GM12878 (cell line): ENCODE measurements around the gene MBD3L5. TPM values are rescaled to one million over a fixed set of nuclear protein-coding genes. Genes with fewer than 3 reads are reported as not detected.
A peak's percentile ranks its signal among the peaks of the same experiment; 100 is the strongest.

ENCODE experiments used
- CHD2 ChIP-seq: IDR thresholded peaks from 2 replicates; pipeline ENCODE4 v1.6.1; 2011; ENCODE audit warnings: low read depth, low read length, improper control_type of control experiment, borderline replicate concordance
- CREB1 ChIP-seq: IDR thresholded peaks from 2 replicates; pipeline ENCODE4 v1.6.1; 2012; ENCODE audit warnings: low read depth, mild to moderate bottlenecking, inconsistent platforms
- E2F8 ChIP-seq: fragments of 450-650 bp; IDR thresholded peaks from 2 replicates; pipeline ENCODE4 v1.6.1; 2018; ENCODE audit warnings: mild to moderate bottlenecking, low read depth, moderate library complexity; ENCODE audit not compliant: partially characterized antibody
- EZH2 ChIP-seq: IDR thresholded peaks from 2 replicates; pipeline ENCODE4 v1.6.1; 2012; ENCODE audit warnings: low read depth, mild to moderate bottlenecking, control low read depth, inconsistent platforms, low read length, borderline replicate concordance; ENCODE audit not compliant: control insufficient read depth
- FOS ChIP-seq: IDR thresholded peaks from 3 replicates; pipeline ENCODE4 v1.6.1; 2011; ENCODE audit warnings: borderline replicate concordance; ENCODE audit not compliant: insufficient read length; ENCODE audit errors: extremely low read depth
- FOXK2 ChIP-seq: fragments of 450-650 bp; IDR thresholded peaks from 2 replicates; pipeline ENCODE4 v1.6.1; 2017; ENCODE audit warnings: mild to moderate bottlenecking, moderate library complexity
- GABPA ChIP-seq: IDR thresholded peaks from 2 replicates; pipeline ENCODE4 v1.6.1; 2014; ENCODE audit warnings: antibody characterized with exemption, low read depth, mild to moderate bottlenecking, inconsistent platforms
- HCFC1 ChIP-seq: fragments of 150-350 bp; IDR thresholded peaks from 2 replicates; pipeline ENCODE4 v1.6.1; 2014; ENCODE audit warnings: low read length
- IKZF2 ChIP-seq, 2 experiments: fragments of 450-650 bp; IDR thresholded peaks; 2 replicates each; pipeline ENCODE4 v1.6.1; 2017; ENCODE audit warnings: mild to moderate bottlenecking in 2 of 2, moderate library complexity in 2 of 2
- JUNB ChIP-seq: IDR thresholded peaks from 2 replicates; pipeline ENCODE4 v1.6.1; 2016; ENCODE audit warnings: antibody characterized with exemption, mild to moderate bottlenecking
- JUND ChIP-seq: IDR thresholded peaks from 2 replicates; pipeline ENCODE4 v1.6.1; 2012; ENCODE audit warnings: low read depth, mild to moderate bottlenecking, low read length, improper control_type of control experiment, moderate library complexity
- MEF2A ChIP-seq: IDR thresholded peaks from 2 replicates; pipeline ENCODE4 v1.6.1; 2011; ENCODE audit warnings: low read depth, mild to moderate bottlenecking, low read length, moderate library complexity; ENCODE audit not compliant: insufficient read depth
- NKRF ChIP-seq: fragments of 450-650 bp; conservative IDR thresholded peaks from 2 replicates; pipeline ENCODE4 v1.6.1; 2017; ENCODE audit warnings: mild to moderate bottlenecking, moderate library complexity
- NR2F1 ChIP-seq: fragments of 450-650 bp; conservative IDR thresholded peaks from 2 replicates; pipeline ENCODE4 v1.6.1; 2017; ENCODE audit warnings: mild to moderate bottlenecking
- PAX8 ChIP-seq: fragments of 450-650 bp; IDR thresholded peaks from 2 replicates; pipeline ENCODE4 v1.6.1; 2017; ENCODE audit warnings: mild to moderate bottlenecking, moderate library complexity
- PBX3 ChIP-seq: IDR thresholded peaks from 2 replicates; pipeline ENCODE4 v1.6.1; 2011; ENCODE audit warnings: mild to moderate bottlenecking, low read depth, low read length, moderate library complexity; ENCODE audit not compliant: insufficient replicate concordance
- REST ChIP-seq: IDR thresholded peaks from 2 replicates; pipeline ENCODE4 v1.6.1; 2012; ENCODE audit warnings: mild to moderate bottlenecking, low read depth, low read length
- RFX5 ChIP-seq: IDR thresholded peaks from 2 replicates; pipeline ENCODE4 v1.6.1; 2011; ENCODE audit warnings: low read depth, low read length, improper control_type of control experiment
- SREBF2 ChIP-seq: IDR thresholded peaks from 2 replicates; pipeline ENCODE4 v1.6.1; 2012; ENCODE audit warnings: mild to moderate bottlenecking, low read length
- TCF3 ChIP-seq: IDR thresholded peaks from 2 replicates; pipeline ENCODE4 v1.6.1; 2012; ENCODE audit warnings: low read depth, mild to moderate bottlenecking, low read length, borderline replicate concordance; ENCODE audit not compliant: insufficient read depth
- YY1 ChIP-seq: IDR thresholded peaks from 2 replicates; pipeline ENCODE4 v1.6.1; 2011; ENCODE audit warnings: low read depth, mild to moderate bottlenecking, low read length
- polyA plus RNA-seq, 11 experiments: library from polyadenylated mRNA; depleted of rRNA in 4 of 11; unstranded in 6 of 11; stranded (reverse) in 5 of 11; fragments of >200 nt; fragmentation: Nextera tagmentation in 4 of 11; fragmentation: Illumina TruSeq in 1 of 11; extraction: Ambion mirVana in 4 of 11; extraction: Trizol in 1 of 11; gene quantifications; 1 replicate in 1 of 11; 2 replicates in 10 of 11; pipeline versions ENCODE4 v1.2.1 to v1.2.3, GENCODE V29; 2011 to 2016; ENCODE audit warnings: inconsistent platforms in 2 of 11, missing spikeins in 2 of 11, low read depth in 1 of 11
- total RNA-seq, 4 experiments: library from RNA; depleted of rRNA in 3 of 4; stranded (reverse); fragments of >200 nt in 3 of 4; fragmentation: Illumina TruSeq in 1 of 4; extraction: Trizol in 1 of 4; gene quantifications; 2 replicates each; pipeline versions ENCODE4 v1.2.1 to v1.2.3, GENCODE V29; 2013 to 2021

MBD3L5 gene
- total and polyA plus RNA-seq, 10 of the 15 experiments (the other 5 are each of a cell fraction or from before 2014, with no cell fraction given): not detected

- TF ChIP-seq CREB1 (0 out of 2 replicates have a peak, but pooled peaks have one; percentile 38), JUNB (no peak), NR2F1 (no peak), EZH2 (no peak), PAX8 (no peak), IKZF2 (IDR thresholded peaks at IDR 0.05) (no peak; a peak in 1 of 4 replicates), YY1 (peak; percentile 48; the same call in 1 of the 2 replicates), CHD2 (peak; percentile 61; the same call in 1 of the 2 replicates), NKRF (peak; percentile 94), PBX3 (peak; percentile 56), JUND (no peak), E2F8 (peak; percentile 85), TCF3 (no peak), RFX5 (no peak), REST (no peak), FOS (no peak), HCFC1 (peak; percentile 48; the same call in 1 of the 2 replicates), FOXK2 (peak; percentile 42; the same call in 1 of the 2 replicates), GABPA (peak; percentile 93), MEF2A (no peak), SREBF2 (no peak)
These were observed 38.9 kb downstream of the MBD3L5 start, which contains the start of gene ZNF557 (continued) for GRCh38 chr19:7069042-7069903.
